Measurements from ENCODE around the gene ZBTB7B. TPM values are rescaled to one million over a fixed set of nuclear protein-coding genes. Genes with fewer than 3 reads are reported as not detected.

The ZBTB7B gene
- total RNA-seq: 100 to 1,000 TPM; 175 to 313 (median 255) TPM
- long read RNA-seq, donor 1, transcript ZBTB7B-201 (2 exons, 2,129 nt): major isoform, 38 of 78 reads
- long read RNA-seq, donor 1, partial matches to known transcripts: 4 of 78 reads
- long read RNA-seq, donor 1, other reads (novel, unspliced or antisense): 34 of 78 reads
- long read RNA-seq, donor 2, partial matches to known transcripts: 1 of 4 reads
- long read RNA-seq, donor 2, other reads (novel, unspliced or antisense): 3 of 4 reads

DNA sequence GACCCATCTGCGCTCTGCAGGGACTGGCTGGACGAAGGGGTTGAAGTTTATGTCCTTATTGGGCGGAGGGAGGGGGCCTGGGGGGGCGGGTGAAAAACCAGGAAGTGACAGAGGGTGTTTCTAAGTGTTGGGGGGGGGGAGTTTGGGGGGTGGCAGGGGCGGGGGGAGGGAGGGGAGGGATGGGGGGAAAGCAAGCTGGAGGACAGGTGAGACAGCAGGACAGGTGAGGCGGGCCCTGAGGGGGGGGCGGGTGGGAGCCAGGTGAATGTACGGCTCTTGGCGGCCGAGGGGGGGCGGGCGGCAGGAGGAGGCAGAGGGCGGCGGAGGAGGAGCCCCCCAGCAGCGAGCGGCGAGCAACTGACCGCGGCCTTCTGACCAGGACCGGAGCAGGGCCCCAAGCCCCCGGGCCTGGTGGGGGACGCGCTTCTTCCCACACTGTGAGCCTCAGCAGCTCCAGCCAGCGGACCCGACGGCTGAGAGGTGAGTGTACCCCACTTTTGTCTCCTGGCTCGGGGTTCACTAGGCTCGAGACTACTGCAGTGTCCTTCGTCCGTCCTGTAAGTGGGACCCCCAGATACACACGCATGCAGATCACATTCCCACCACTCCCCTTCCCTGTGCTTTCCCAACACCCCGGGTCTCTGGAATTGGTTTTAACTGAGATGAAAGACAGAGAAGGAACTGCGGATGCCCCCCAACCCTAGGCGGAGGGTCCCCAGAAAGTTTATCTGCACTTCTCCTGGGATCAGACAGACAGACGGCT is at the start of gene ZBTB7B:
Gene ZBTB7B, plus strand, starts transcription at position 339 of the 763 bp plus-strand sequence. CDS start 11,859 bp downstream, outside the sequence.
- Histone ChIP-seq H3K36me3 (ENCODE audit: low read depth) (no peaks in the 10 kb centered on the region), H3K9me3 (no peaks in the 10 kb centered on the region), H3K4me3 (peak within 1 kb of the TSS; percentile 84), H3K4me1 (ENCODE audit: low read depth) (peaks cover 54% of the 10 kb centered on the region)
- TF ChIP-seq, protein P1, sequence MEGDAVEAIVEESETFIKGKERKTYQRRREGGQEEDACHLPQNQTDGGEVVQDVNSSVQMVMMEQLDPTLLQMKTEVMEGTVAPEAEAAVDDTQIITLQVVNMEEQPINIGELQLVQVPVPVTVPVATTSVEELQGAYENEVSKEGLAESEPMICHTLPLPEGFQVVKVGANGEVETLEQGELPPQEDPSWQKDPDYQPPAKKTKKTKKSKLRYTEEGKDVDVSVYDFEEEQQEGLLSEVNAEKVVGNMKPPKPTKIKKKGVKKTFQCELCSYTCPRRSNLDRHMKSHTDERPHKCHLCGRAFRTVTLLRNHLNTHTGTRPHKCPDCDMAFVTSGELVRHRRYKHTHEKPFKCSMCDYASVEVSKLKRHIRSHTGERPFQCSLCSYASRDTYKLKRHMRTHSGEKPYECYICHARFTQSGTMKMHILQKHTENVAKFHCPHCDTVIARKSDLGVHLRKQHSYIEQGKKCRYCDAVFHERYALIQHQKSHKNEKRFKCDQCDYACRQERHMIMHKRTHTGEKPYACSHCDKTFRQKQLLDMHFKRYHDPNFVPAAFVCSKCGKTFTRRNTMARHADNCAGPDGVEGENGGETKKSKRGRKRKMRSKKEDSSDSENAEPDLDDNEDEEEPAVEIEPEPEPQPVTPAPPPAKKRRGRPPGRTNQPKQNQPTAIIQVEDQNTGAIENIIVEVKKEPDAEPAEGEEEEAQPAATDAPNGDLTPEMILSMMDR (IDR thresholded peaks at IDR 0.05): no peak
- DNase-seq: peak; percentile 59 to 83 (median 78)
- peak; percentile 5 for ATAC-seq
- intact Hi-C loops (cut with DNase I, micrococcal nuclease): no loop called here

DNA sequence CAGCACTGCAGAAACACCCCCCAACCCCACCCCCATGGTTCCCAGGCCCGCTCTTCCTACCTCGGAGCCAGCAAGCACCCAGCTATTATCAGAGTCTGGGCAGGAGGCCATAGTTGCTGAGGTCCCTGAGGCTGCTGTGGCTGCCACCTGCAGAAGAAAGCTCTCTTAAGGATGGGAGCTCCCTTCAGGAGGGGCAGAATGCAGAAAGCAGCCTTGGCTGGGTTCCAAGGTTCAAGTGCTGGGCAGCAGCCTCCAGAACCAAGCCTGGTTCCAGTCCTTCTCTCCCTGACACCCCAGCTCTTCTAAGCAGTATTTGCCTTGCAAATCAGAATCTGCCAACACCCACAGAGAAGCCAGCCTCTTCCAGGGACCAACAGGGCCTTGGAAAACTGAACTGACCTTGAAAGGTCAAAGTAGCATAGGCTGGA is 49.0 kb upstream of the ZBTB7B start:
- no peaks in the 10 kb centered on the region for H3K9me3 ChIP-seq
- H3K4me1 ChIP-seq (ENCODE audit: low read depth): peaks cover 39% of the 10 kb centered on the region
- intact Hi-C loops (cut with DNase I, micrococcal nuclease): no loop called here
- no peak for DNase-seq
- no peak for ATAC-seq
- TF ChIP-seq, protein P1 (IDR thresholded peaks at IDR 0.05): no peak
- no peaks in the 10 kb centered on the region for H3K36me3 ChIP-seq (ENCODE audit: low read depth)
- H3K4me3 ChIP-seq: no peak overlapping the region

DNA sequence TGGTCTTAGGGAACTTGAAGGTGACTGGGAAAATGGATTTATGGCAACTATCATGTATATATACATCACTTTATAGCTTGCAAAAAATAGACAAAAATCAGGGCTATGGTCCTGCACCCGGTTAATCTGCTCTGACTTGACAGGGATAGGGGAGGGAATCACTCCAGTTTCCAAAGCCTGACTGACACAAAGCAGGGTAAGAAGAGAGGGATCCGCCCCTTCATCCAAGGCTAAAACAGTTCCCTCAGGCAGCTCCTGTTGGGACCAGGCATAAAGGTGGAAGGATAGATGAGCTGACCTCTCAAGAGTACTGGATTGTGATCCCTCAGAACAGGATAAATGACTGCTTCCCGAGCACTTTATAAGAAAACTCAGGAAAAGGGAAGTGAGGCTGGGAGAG is 48.1 kb upstream of the ZBTB7B start:
- no peak overlapping the region for H3K4me3 ChIP-seq
- ATAC-seq: no peak
- intact Hi-C loops (cut with DNase I, micrococcal nuclease): no loop called here
- TF ChIP-seq, protein P1 (IDR thresholded peaks at IDR 0.05): no peak
- no peak for DNase-seq
- peaks cover 39% of the 10 kb centered on the region for H3K4me1 ChIP-seq (ENCODE audit: low read depth)
- no peaks in the 10 kb centered on the region for H3K36me3 ChIP-seq (ENCODE audit: low read depth)
- no peaks in the 10 kb centered on the region for H3K9me3 ChIP-seq

DNA sequence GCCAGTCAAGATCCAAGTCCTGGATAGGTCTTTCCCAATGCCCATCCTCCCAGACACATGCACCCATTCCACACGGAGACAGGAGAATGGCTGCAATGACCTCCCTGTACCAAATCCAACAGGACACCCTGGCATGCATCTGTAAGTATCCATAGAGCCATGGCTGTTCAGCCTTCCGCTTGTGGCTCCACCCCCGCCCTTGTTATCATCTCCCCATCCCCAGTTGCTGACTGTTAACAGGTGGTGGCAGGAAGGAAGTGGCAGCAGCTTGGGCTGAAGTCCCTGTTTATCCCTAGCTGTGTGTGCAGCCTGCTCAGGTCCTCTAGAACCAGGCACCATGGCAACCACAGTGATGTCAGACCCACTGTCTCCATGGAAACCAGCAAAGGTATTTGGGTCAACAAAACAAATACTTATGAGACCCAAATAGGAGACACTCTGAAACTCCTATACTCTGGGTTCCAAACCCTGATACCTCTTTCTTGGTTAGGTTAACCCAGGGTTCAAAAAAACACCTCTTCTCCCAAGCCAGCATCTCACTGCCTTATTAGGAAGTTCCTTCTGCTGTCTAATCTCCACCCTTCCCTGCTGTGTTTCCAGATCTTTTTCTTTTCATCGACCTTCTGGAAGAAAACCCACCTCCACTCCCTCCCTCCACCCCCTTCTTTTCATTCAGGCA is 47.4 kb upstream of the ZBTB7B start:
- H3K9me3 ChIP-seq: no peaks in the 10 kb centered on the region
- TF ChIP-seq, protein P1 (IDR thresholded peaks at IDR 0.05): no peak
- peak; percentile 59 to 85 (median 71) for DNase-seq
- ATAC-seq: peak; percentile 80
- no peaks in the 10 kb centered on the region for H3K36me3 ChIP-seq (ENCODE audit: low read depth)
- peak overlapping the region; percentile 22 for H3K4me3 ChIP-seq
- intact Hi-C loops (cut with DNase I, micrococcal nuclease): no loop called here
- H3K4me1 ChIP-seq (ENCODE audit: low read depth): peaks cover 39% of the 10 kb centered on the region

DNA sequence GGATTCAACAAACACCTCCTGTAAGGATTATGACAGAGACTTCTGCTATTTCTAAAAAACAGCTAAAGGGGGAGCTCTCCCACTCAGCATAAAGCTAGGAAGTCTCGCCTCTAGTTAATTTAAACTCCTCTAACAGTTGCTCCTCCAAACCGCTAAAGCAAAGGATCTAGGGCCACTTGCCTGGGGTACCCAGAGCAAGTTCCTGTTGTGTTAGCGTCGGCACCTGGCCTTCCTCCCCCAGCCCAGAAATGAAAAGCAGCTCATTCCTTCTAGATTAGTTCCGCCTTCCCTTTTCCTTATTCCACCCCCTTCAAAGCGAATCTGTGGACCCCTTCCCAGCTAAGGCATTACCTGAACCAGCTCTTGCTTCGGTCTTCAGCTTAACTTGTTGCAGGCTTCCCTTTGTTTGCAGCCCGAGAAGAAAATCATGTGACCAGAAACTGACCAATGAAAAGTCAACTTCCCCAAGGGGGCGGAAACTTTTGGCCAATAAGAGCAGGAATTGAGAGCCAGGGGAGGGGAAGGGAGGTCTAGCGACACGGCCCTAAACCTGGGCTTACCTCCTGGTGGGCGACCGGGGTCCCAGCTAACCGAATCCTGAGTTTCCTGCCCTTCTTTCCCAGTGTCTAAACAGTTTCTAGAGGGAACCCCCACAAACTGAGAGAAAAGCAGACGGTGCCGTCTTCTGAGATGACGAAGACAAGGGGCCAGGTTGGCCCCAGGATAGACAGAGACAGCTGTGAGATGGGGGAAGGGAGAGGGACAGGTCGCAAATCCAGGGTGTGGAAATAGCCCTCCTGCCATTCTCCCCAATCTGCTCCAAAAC is 46.7 kb upstream of the ZBTB7B start, which contains the start of gene PBXIP1:
Gene PBXIP1, minus strand, starts transcription at position 382 of the 826 bp plus-strand sequence. CDS start 2,378 bp downstream, outside the sequence.
- intact Hi-C loops (cut with DNase I, micrococcal nuclease): no loop called here
- no peaks in the 10 kb centered on the region for H3K36me3 ChIP-seq (ENCODE audit: low read depth)
- peak within 1 kb of the TSS; percentile 22 for H3K4me3 ChIP-seq
- peak; percentile 87 for ATAC-seq
- peaks cover 46% of the 10 kb centered on the region for H3K4me1 ChIP-seq (ENCODE audit: low read depth)
- no peaks in the 10 kb centered on the region for H3K9me3 ChIP-seq
- TF ChIP-seq, protein P1 (IDR thresholded peaks at IDR 0.05): no peak
- DNase-seq: peak; percentile 62 to 92 (median 64)
